Kidney capillary endothelial cell (primary cell): Measurements from ENCODE around the gene CKS2.

ENCODE experiments used
- DNase-seq: peaks from one replicate; pipeline ENCODE4 v3.0.0-alpha.2; 2018; ENCODE audit warnings: low spot score

CKS2 gene

GRCh38 chr9:89350988-89351557 is 40.1 kb downstream of the CKS2 start:
- no peak for DNase-seq

- DNase-seq = no peak
These were observed 40.7 kb downstream of the CKS2 start for GRCh38 chr9:89351584-89352300.

DNA sequence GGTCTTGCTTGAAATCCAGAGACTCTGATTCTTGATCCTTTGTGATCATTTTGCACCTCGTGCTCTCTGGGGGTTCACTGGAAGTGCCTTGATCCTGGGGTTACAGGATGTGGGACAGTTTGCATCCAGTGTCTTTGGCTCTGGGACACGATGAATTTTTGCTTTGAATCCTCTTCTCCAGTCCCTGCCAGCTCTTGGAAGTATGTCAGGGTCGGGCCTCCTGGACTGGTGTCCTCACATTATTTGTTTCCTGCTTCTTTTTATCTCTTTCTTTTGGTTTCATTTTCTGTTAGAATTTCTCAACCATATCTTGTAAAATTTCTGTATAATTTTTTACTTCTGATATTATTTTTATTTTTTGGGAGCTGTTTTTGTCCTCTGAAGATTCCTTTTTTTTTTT is 41.5 kb downstream of the CKS2 start:
- DNase-seq = no peak

GRCh38 chr9:89352874-89353649 is 42.1 kb downstream of the CKS2 start:
- no peak for DNase-seq

GRCh38 chr9:89353989-89354388 is 43.0 kb downstream of the CKS2 start:
- DNase-seq = no peak

DNA sequence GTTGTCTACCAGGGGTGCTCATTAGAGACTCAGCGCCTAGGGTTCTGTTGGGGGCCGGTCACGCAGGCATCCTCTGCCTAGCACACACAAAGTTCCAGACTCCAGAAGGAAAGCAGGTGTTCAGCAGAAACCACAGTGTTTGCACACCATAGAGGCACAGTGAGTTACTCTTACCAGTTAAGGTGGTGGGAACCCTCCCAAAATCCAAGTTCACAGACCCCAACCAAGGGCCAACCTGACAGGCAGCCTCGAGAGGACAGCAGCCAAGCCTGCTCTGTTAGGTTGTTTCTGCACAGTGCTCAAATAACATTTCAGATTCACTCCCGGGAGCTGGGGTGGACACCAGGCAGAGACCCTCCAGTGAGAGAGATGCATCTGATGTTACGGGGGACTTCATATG is 43.5 kb downstream of the CKS2 start:
- no peak for DNase-seq

GRCh38 chr9:89356782-89357181 is 45.8 kb downstream of the CKS2 start:
- DNase-seq = no peak

DNA sequence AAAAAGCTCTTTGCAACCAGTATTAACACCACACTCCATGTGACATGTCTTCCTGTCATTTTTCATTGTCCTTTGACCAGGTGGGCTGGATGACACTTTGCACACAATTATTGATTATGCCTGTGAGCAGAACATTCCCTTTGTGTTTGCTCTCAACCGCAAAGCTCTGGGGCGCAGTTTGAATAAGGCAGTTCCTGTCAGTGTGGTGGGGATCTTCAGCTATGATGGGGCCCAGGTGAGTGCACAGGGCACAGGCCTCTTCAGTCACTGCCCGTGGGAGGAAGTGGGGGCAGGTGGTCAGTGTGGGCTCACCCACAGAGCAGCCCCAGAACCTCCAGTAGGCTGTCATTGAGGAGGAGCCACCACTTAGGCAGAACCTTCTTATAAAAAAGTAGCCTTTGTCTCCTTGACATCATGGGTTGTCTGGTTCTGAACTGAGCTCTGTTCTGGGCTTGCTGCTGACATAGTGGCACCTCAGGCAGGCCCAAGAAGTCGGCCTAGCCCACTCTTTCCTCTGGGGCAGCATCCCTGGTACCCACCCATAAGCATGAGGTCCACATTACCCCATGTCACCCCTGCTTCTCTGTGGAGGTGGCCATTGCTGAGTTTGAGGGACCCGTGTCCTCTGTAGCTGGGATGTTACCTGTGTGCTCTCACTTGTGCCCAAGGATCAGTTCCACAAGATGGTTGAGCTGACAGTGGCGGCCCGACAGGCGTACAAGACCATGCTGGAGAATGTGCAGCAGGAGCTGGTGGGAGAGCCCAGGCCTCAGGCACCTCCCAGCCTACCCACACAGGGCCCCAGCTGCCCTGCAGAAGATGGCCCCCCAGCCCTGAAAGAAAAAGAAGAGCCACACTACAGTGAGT is 46.6 kb downstream of the CKS2 start:
- no peak for DNase-seq

- no peak for DNase-seq
These were observed 47.5 kb downstream of the CKS2 start for GRCh38 chr9:89358376-89358916.

DNA sequence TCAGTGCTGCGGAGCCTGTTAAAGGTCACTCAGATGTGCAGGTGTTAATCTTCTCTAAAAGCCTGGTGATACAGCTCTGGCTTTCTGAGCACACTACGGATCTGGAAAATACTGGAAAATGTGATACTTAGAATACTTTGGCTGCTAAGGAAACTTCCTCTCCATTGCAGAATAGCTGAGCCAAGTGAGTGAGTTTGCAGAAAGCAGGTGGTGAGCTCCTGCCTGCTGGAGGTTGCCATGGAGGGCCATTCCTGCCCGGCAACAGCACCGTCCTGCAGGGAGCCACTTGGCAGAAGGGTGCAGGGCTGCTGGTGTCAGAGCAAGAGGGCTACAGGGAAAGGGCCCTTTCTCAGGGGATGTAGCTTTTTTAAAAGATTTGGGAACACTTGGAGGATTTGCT is 48.0 kb downstream of the CKS2 start:
- no peak for DNase-seq

GRCh38 chr9:89359751-89360261 is 48.8 kb downstream of the CKS2 start:
- DNase-seq = peak; percentile 21

DNA sequence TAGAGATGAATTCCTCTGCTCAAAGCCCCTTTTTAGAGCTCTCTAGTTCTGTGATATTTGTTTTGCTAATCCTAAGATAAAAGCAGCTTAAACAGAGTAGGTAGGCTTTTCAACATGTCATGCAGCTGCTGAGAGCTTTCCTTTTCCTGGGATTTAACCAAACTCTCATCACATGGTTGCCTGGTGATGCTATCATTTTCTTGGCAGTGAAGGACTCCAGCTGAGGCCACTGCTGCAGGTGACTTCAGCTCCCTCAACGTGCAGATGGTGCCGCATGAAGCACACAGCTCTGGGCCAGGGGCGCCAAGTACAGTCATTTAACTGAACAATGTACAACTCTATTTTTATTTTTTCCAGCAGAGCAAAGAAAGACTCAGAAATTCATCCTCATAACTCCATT is 49.5 kb downstream of the CKS2 start:
- DNase-seq = no peak

DNA sequence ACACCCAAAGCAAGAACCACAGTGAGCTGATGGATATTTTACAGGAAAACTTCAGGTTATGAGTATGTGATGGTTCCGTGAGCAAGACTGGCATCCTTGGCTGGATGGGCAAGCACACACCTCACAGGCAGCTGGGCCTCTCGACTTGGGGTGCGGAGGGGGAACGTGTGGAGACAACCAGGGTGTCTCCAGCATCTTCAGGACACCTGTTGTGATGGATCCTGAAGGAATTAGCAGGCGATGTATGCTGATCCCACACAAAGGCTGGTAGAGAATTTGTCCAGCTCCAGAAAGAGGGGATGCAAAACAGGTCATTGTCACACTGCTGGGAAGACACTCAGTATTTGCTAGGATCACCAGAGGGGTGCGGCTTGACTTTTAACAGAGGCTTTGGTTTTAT is 50.0 kb downstream of the CKS2 start:
- DNase-seq = no peak

- no peak for DNase-seq
These were observed 51.0 kb downstream of the CKS2 start for GRCh38 chr9:89361816-89362646.

- DNase-seq = no peak
These were observed 51.8 kb downstream of the CKS2 start for GRCh38 chr9:89362647-89363310.

GRCh38 chr9:89363311-89363670 is 52.3 kb downstream of the CKS2 start:
- no peak for DNase-seq

DNA sequence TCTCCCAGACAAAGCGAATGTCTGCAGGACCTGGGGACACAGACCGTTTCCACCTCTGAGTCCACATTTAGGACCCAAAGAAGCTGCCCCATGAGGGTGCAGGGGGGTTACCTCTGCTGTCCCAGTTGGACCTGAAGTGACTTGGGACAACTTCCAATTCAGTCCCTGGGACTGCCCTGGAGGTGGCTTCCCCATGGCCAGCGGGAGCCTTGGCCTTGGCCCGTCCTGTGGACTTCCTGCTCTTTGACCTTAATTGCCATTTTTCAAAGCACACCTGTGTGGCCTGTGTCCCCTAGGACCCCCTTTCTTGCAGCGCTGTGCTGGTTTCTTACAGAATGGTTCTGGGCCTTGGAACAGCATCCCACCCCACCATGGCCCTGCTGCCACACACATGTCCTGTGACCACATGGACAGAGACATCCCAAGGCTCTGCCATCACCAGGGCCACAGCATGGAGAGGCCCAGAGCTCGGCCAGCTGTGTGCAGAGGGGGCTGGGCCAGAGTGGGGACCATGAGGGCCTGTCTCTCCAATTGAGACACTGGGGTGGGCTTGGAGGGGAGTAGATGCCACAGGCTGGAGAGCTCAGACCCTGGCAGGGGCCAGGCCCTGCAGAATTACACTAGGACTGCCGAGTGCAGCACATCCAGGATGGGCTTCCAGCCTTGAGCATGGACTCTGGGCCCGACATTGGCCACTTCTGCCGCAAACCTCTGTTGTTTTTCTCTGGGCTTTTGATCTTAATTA is 53.1 kb downstream of the CKS2 start:
- no peak for DNase-seq

DNA sequence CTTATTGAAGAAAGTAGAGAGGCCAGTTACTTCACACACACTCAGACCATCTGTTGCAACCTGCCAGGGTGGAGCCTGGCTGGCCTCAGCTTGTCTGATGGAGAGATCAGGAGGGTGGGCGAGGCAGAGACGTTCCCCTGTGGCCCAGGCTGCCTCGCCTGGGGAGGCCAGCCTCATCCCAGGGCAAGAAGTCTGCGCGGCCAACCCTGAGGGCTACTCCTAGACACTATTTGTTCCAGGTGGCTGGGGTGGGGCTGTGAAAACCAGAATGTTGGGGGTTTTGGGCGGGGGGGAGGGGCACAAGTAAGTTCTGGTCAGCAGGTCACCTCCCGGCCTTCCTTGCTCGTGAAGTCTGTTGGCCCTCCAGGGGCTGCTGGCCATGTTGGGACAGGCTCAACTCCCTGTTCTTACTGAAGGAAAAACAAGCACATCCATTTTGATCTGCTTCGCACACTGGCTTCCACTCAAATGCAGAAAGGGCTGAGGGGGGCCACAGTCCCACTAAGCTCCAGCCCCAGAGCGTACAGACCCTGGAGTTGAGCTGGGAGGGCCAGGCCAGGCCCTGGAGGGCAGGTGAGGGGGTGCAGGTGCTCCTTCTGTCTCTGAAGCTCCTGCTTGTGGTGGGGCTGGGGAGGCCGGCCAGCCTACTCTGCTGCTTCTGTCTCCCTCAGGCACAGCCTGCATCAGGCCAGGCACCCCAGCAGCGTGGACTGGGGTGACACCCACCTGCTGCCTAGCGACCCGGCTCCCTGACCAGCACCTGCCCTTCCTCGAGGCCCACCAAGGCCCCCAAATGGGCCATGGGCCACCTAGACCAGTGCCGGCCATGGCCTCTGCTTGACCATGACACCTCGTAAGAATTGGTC is 53.9 kb downstream of the CKS2 start:
- DNase-seq = no peak

- no peak for DNase-seq
These were observed 54.5 kb downstream of the CKS2 start for GRCh38 chr9:89365532-89365912.
